K562 (cell line): Measurements from ENCODE around the gene ZBTB47. TPM values are rescaled to one million over a fixed set of nuclear protein-coding genes. Genes with fewer than 3 reads are reported as not detected.

Experiments
- ATAC-seq: fragments of 200-7000 bp; cut with Tn5 transposase; 3 replicates; pipeline ENCODE4 v1.9.1; 2020; ENCODE audit warnings: moderate library complexity
- BruUV-seq: library from RNA; stranded (reverse); fragments of 400-500 nt; replicated peaks from 2 replicates; lab custom pipeline; 2021; lab: Mats Ljungman, UMichigan
- CTCF ChIA-PET: fragments of 300-600 bp; formaldehyde crosslinking; extraction: SDS; loops from one replicate; lab custom pipeline; 2021; ENCODE audit warnings: low intra/inter-chr PET ratio; lab: Yijun Ruan, JAX
- POLR2A ChIA-PET: fragments of 300-600, 350-650 bp; sonication (Branson Sonifier 250); formaldehyde crosslinking; extraction: SDS; loops from one replicate; lab custom pipeline; 2021; ENCODE audit warnings: antibody characterized with exemption, inconsistent platforms; lab: Yijun Ruan, JAX
- DNase-seq, 4 experiments: peaks; one replicate each; pipeline versions ENCODE4 v3.0.0 to v3.0.0-alpha.2; 2011 to 2018; ENCODE audit warnings: low spot score in 3 of 4, mixed read lengths in 3 of 4; ENCODE audit errors: extremely low read depth in 1 of 4
- FAIRE-seq: peaks from 2 replicates; lab custom pipeline; 2011; peaks lifted over from hg19 to GRCh38; lab: Jason Lieb, UNC
- H2AFZ ChIP-seq: 2 replicates; pipeline ENCODE4 v1.6.0; 2011; ENCODE audit warnings: low read depth, low read length, control low read depth, inconsistent platforms
- H3K27ac ChIP-seq: fragments of 200-600 bp; 3 replicates; pipeline ENCODE4 v1.8.0; 2011; ENCODE audit warnings: low read depth, mild to moderate bottlenecking, control low read depth, inconsistent platforms, low read length, moderate library complexity, mixed read lengths; ENCODE audit errors: extremely low read depth
- H3K27me3 ChIP-seq, 2 experiments: fragments of 300-600 bp in 1 of 2; 2 replicates in 1 of 2; 3 replicates in 1 of 2; pipeline versions ENCODE4 v1.6.0 to v1.8.0; 2011; ENCODE audit warnings: inconsistent platforms in 2 of 2, low read length in 2 of 2, mild to moderate bottlenecking in 1 of 2, mixed read lengths in 1 of 2, moderate library complexity in 1 of 2; ENCODE audit not compliant: control insufficient read depth in 2 of 2, insufficient read depth in 2 of 2
- H3K36me3 ChIP-seq: fragments of 300-600 bp; 3 replicates; pipeline ENCODE4 v1.8.0; 2011; ENCODE audit warnings: mild to moderate bottlenecking, low read length, inconsistent platforms; ENCODE audit not compliant: control insufficient read depth, insufficient read depth
- H3K4me1 ChIP-seq, 2 experiments: fragments of 200-600 bp in 1 of 2; replicated peaks in 1 of 2; 2 replicates in 1 of 2; 3 replicates in 1 of 2; pipeline versions ENCODE4 v1.5.1 to v1.8.0; 2011; ENCODE audit warnings: inconsistent platforms in 2 of 2, low read length in 2 of 2, mild to moderate bottlenecking in 1 of 2, mixed read lengths in 1 of 2, moderate library complexity in 1 of 2; ENCODE audit not compliant: control insufficient read depth in 2 of 2, insufficient read depth in 2 of 2
- H3K4me2 ChIP-seq: 2 replicates; pipeline ENCODE4 v1.6.1; 2011; ENCODE audit warnings: low read length, control low read depth, inconsistent platforms, mixed read lengths; ENCODE audit not compliant: insufficient read depth
- H3K4me3 ChIP-seq: fragments of 200-600 bp; sonication (generic), shearing (Covaris generic); 2 replicates; pipeline ENCODE4 v1.5.1; 2016; ENCODE audit warnings: control low read depth, inconsistent platforms
- H3K79me2 ChIP-seq: fragments of 200-600 bp; 3 replicates; pipeline ENCODE4 v1.8.0; 2011; ENCODE audit warnings: low read length, inconsistent platforms; ENCODE audit not compliant: control insufficient read depth, insufficient read depth
- H3K9ac ChIP-seq, 2 experiments: 2 replicates each; pipeline versions ENCODE4 v1.6.0 to v1.6.1; 2011; ENCODE audit warnings: low read depth in 2 of 2, low read length in 2 of 2, control low read depth in 1 of 2, inconsistent platforms in 1 of 2, mild to moderate bottlenecking in 1 of 2, mixed read lengths in 1 of 2; ENCODE audit not compliant: insufficient read depth in 1 of 2
- H3K9me1 ChIP-seq: one replicate; pipeline ENCODE4 v1.6.0; 2011; ENCODE audit warnings: inconsistent platforms, mild to moderate bottlenecking, low read length, moderate library complexity; ENCODE audit not compliant: control insufficient read depth, insufficient read depth
- H3K9me3 ChIP-seq: replicated peaks from 2 replicates; pipeline ENCODE4 v1.5.1; 2011; ENCODE audit warnings: low read depth, low read length, inconsistent platforms; ENCODE audit not compliant: control insufficient read depth, insufficient read depth
- H4K20me1 ChIP-seq: replicated peaks from 2 replicates; pipeline ENCODE4 v1.6.1; 2011; ENCODE audit warnings: low read length, inconsistent platforms, mixed read lengths; ENCODE audit not compliant: control insufficient read depth, insufficient read depth
- HCFC1 ChIP-seq: IDR thresholded peaks from 2 replicates; pipeline ENCODE4 v1.6.1; 2012; ENCODE audit warnings: low read depth, low read length, improper control_type of control experiment
- KAT8 ChIP-seq: fragments of 450-650 bp; IDR thresholded peaks from 2 replicates; pipeline ENCODE4 v1.6.1; 2016; ENCODE audit warnings: low read depth, mild to moderate bottlenecking
- NCOA4 ChIP-seq: fragments of 450-650 bp; IDR thresholded peaks from 2 replicates; pipeline ENCODE4 v1.6.1; 2018; ENCODE audit warnings: mild to moderate bottlenecking; ENCODE audit not compliant: partially characterized antibody
- NELFE ChIP-seq: IDR thresholded peaks from 2 replicates; pipeline ENCODE4 v1.6.1; 2011; ENCODE audit warnings: mild to moderate bottlenecking; ENCODE audit not compliant: insufficient read depth, insufficient read length
- NR2C2 ChIP-seq, 2 experiments: fragments of 200-800 bp in 1 of 2; sonication (Bioruptor generic) in 1 of 2; sonication (generic) in 1 of 2; formaldehyde crosslinking in 1 of 2; IDR thresholded peaks; 2 replicates each; pipeline versions ENCODE4 v1.6.1 to v1.8.0; 2016 to 2022; ENCODE audit warnings: mild to moderate bottlenecking in 1 of 2, missing compliant biosample characterization in 1 of 2, missing genetic modification characterization in 1 of 2, missing genetic modification reagents in 1 of 2
- PTBP1 ChIP-seq: fragments of 200-400 bp; formaldehyde crosslinking; IDR thresholded peaks from 2 replicates; pipeline ENCODE4 v1.6.1; 2017; ENCODE audit warnings: low read depth, low read length
- SRSF9 ChIP-seq: fragments of 200-400 bp; formaldehyde crosslinking; IDR thresholded peaks from 2 replicates; pipeline ENCODE4 v1.6.1; 2017; ENCODE audit warnings: low read depth, low read length, borderline replicate concordance
- ZEB2 ChIP-seq: fragments of 450-650 bp; IDR thresholded peaks from 2 replicates; pipeline ENCODE4 v1.6.1; 2016
- ZFP1 ChIP-seq: fragments of 450-650 bp; formaldehyde crosslinking; IDR thresholded peaks from 2 replicates; pipeline ENCODE4 v1.4.0; 2020; ENCODE audit warnings: mild to moderate bottlenecking, mixed read lengths
- ZNF695 ChIP-seq: fragments of 450-650 bp; formaldehyde crosslinking; IDR thresholded peaks from 2 replicates; pipeline ENCODE4 v1.4.0; 2020; ENCODE audit warnings: mild to moderate bottlenecking, moderate library complexity
- WGBS: fragments of 100-300 bp; shearing (Covaris generic); methylation state at CpG from one replicate; pipeline ENCODE4 v1.1.6; 2016; ENCODE audit warnings: low coverage, mixed read lengths; ENCODE audit not compliant: insufficient coverage; ENCODE audit errors: missing lambda C conversion rate; 5-methylcytosine and 5-hydroxymethylcytosine counted together
- in situ Hi-C: fragments of 300-500 bp; cut with MboI; formaldehyde crosslinking; loops from 4 replicates; pipeline ENCODE4 v1.15.0; 2018; ENCODE audit warnings: inconsistent platforms, mixed read lengths
- intact Hi-C: fragments of 100-400 bp; cut with micrococcal nuclease; formaldehyde crosslinking; loops from 2 replicates; pipeline ENCODE4 v1.14.2; 2022
- polyA plus RNA-seq, 8 experiments: library from polyadenylated mRNA; depleted of rRNA in 4 of 8; stranded (reverse) in 5 of 8; unstranded in 3 of 8; fragments of >200 nt; fragmentation: Nextera tagmentation in 2 of 8; fragmentation: Illumina TruSeq in 1 of 8; extraction: Ambion mirVana in 2 of 8; extraction: Trizol in 1 of 8; gene quantifications; 2 replicates each; pipeline versions ENCODE4 v1.2.1 to v1.2.3, GENCODE V29; 2011 to 2014; ENCODE audit warnings: inconsistent platforms in 1 of 8, missing spikeins in 1 of 8
- total RNA-seq, 7 experiments: library from RNA; depleted of rRNA in 6 of 7; stranded (reverse); fragments of >200 nt in 6 of 7; fragmentation: Illumina TruSeq in 2 of 7; extraction: Trizol in 2 of 7; gene quantifications; 2 replicates each; pipeline versions ENCODE4 v1.2.1 to v1.2.3, GENCODE V29; 2011 to 2021; ENCODE audit warnings: low replicate concordance in 1 of 7
- TF ChIP-seq, protein P1 (sequence below): sonication (generic); formaldehyde crosslinking; IDR thresholded peaks from 2 replicates; pipeline ENCODE4 v1.8.0; 2022; ENCODE audit warnings: missing genetic modification reagents, mild to moderate bottlenecking, borderline replicate concordance
- TF ChIP-seq, protein P2 (sequence below): fragments of 450-650 bp; IDR thresholded peaks from 2 replicates; pipeline ENCODE4 v1.6.1; 2016; ENCODE audit warnings: mild to moderate bottlenecking
- TF ChIP-seq, protein P3 (sequence below), 2 experiments: fragments of 450-650 bp in 1 of 2; IDR thresholded peaks; 2 replicates each; pipeline ENCODE4 v1.6.1; 2011 to 2017; ENCODE audit warnings: low read depth in 2 of 2, antibody characterized with exemption in 1 of 2, borderline replicate concordance in 1 of 2, low read length in 1 of 2, mild to moderate bottlenecking in 1 of 2, mixed read lengths in 1 of 2; ENCODE audit not compliant: control insufficient read depth in 1 of 2

Gene ZBTB47
- total and polyA plus RNA-seq, 9 of the 15 experiments (the other 6 are each of a cell fraction or from before 2014, with no cell fraction given) = 0.11 to 4.6 (median 1.7) TPM; not detected in 1

- peaks cover 5% of the 10 kb centered on the region for H3K9me1 ChIP-seq
- no peak for DNase-seq
- TF ChIP-seq NR2C2 (CRISPR knock-in tag; IDR thresholded peaks at IDR 0.05) (no peak), NR2C2 (tag; IDR thresholded peaks at IDR 0.05) (no peak), KAT8 (no peak), SRSF9 (no peak), ZNF695 (CRISPR knock-in tag) (no peak), NCOA4 (no peak), ZEB2 (no peak), HCFC1 (no peak), ZFP1 (CRISPR knock-in tag) (no peak), NELFE (no peak), PTBP1 (no peak)
- TF ChIP-seq, protein P1, sequence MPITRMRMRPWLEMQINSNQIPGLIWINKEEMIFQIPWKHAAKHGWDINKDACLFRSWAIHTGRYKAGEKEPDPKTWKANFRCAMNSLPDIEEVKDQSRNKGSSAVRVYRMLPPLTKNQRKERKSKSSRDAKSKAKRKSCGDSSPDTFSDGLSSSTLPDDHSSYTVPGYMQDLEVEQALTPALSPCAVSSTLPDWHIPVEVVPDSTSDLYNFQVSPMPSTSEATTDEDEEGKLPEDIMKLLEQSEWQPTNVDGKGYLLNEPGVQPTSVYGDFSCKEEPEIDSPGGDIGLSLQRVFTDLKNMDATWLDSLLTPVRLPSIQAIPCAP (CRISPR knock-in tag) = no peak
- TF ChIP-seq, protein P2, sequence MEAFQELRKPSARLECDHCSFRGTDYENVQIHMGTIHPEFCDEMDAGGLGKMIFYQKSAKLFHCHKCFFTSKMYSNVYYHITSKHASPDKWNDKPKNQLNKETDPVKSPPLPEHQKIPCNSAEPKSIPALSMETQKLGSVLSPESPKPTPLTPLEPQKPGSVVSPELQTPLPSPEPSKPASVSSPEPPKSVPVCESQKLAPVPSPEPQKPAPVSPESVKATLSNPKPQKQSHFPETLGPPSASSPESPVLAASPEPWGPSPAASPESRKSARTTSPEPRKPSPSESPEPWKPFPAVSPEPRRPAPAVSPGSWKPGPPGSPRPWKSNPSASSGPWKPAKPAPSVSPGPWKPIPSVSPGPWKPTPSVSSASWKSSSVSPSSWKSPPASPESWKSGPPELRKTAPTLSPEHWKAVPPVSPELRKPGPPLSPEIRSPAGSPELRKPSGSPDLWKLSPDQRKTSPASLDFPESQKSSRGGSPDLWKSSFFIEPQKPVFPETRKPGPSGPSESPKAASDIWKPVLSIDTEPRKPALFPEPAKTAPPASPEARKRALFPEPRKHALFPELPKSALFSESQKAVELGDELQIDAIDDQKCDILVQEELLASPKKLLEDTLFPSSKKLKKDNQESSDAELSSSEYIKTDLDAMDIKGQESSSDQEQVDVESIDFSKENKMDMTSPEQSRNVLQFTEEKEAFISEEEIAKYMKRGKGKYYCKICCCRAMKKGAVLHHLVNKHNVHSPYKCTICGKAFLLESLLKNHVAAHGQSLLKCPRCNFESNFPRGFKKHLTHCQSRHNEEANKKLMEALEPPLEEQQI = no peak
- TF ChIP-seq, protein P3, sequence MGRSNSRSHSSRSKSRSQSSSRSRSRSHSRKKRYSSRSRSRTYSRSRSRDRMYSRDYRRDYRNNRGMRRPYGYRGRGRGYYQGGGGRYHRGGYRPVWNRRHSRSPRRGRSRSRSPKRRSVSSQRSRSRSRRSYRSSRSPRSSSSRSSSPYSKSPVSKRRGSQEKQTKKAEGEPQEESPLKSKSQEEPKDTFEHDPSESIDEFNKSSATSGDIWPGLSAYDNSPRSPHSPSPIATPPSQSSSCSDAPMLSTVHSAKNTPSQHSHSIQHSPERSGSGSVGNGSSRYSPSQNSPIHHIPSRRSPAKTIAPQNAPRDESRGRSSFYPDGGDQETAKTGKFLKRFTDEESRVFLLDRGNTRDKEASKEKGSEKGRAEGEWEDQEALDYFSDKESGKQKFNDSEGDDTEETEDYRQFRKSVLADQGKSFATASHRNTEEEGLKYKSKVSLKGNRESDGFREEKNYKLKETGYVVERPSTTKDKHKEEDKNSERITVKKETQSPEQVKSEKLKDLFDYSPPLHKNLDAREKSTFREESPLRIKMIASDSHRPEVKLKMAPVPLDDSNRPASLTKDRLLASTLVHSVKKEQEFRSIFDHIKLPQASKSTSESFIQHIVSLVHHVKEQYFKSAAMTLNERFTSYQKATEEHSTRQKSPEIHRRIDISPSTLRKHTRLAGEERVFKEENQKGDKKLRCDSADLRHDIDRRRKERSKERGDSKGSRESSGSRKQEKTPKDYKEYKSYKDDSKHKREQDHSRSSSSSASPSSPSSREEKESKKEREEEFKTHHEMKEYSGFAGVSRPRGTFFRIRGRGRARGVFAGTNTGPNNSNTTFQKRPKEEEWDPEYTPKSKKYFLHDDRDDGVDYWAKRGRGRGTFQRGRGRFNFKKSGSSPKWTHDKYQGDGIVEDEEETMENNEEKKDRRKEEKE (IDR thresholded peaks at IDR 0.05; ENCODE audit: borderline replicate concordance in 1 of 2, control insufficient read depth in 1 of 2, low read depth in 2 of 2, low read length in 1 of 2) = no peak
- no peak overlapping the region for H3K9ac ChIP-seq
- POLR2A ChIA-PET = interaction anchor here (0.6 to 1.2 kb wide), 2 partner anchors 9 to 48 kb away, joined by 3 to 4 read pairs; no protein-coding TSS in a partner anchor
- CTCF ChIA-PET = no interaction called here
- H3K27ac ChIP-seq = no peak overlapping the region
- no TSS peak for BruUV-seq
- no peak for FAIRE-seq
- H3K9me3 ChIP-seq = no peaks in the 10 kb centered on the region
- 3% methylated on average over 6 of the region's 6 CpGs for WGBS
- H3K79me2 ChIP-seq = no peaks in the 10 kb centered on the region
- in situ Hi-C loops (no loop called here), intact Hi-C loops (no loop called here)
- H3K36me3 ChIP-seq = no peaks in the 10 kb centered on the region
- peaks cover 6 to 41% of the 10 kb centered on the region in 2 experiments for H3K27me3 ChIP-seq
- no peak overlapping the region for H2AFZ ChIP-seq
- H3K4me1 ChIP-seq = peaks cover 0 to 12% of the 10 kb centered on the region in 2 experiments; a peak in 1 of 5 replicates
- H4K20me1 ChIP-seq = peaks cover 22% of the 10 kb centered on the region
- H3K4me2 ChIP-seq = no peak overlapping the region
- no peak for ATAC-seq
- H3K4me3 ChIP-seq = no peak overlapping the region
These were observed 49.6 kb downstream of the ZBTB47 start for GRCh38 chr3:42702982-42703694.
